ENCODE results near the gene DAAM2.

The DAAM2 gene

GRCh38 chr6:39934131-39934757 is 142.1 kb downstream of the DAAM2 start, which contains the start of gene MOCS1:
TSS of gene MOCS1 (minus strand) at chr6:39934462. CDS start at chr6:39934417, 45 bp downstream.
- DNase-seq = peak; percentile 11

- DNase-seq = no peak
These were observed 143.1 kb downstream of the DAAM2 start for GRCh38 chr6:39935241-39935640.

- DNase-seq = no peak
These were observed 144.7 kb downstream of the DAAM2 start for GRCh38 chr6:39936857-39937256.

- DNase-seq = no peak
These were observed 145.6 kb downstream of the DAAM2 start for GRCh38 chr6:39937686-39938333.

- no peak for DNase-seq
These were observed 146.8 kb downstream of the DAAM2 start for GRCh38 chr6:39938773-39939654.

GRCh38 chr6:39941138-39941537 is 149.0 kb downstream of the DAAM2 start:
- DNase-seq = no peak

- no peak for DNase-seq
These were observed 149.6 kb downstream of the DAAM2 start for GRCh38 chr6:39941820-39942219.

- DNase-seq = no peak
These were observed 150.9 kb downstream of the DAAM2 start for GRCh38 chr6:39942903-39943580.

- no peak for DNase-seq
These were observed 153.4 kb downstream of the DAAM2 start for GRCh38 chr6:39945626-39946025.

GRCh38 chr6:39947611-39948068 is 155.5 kb downstream of the DAAM2 start:
- DNase-seq = no peak

GRCh38 chr6:39948199-39948791 is 156.1 kb downstream of the DAAM2 start:
- no peak for DNase-seq

- DNase-seq = no peak
These were observed 158.0 kb downstream of the DAAM2 start for GRCh38 chr6:39950125-39950720.

GRCh38 chr6:39951191-39951590 is 159.0 kb downstream of the DAAM2 start:
- DNase-seq = no peak

GRCh38 chr6:39951716-39952115 is 159.5 kb downstream of the DAAM2 start:
- no peak for DNase-seq

GRCh38 chr6:39952167-39952566 is 160.0 kb downstream of the DAAM2 start:
- no peak for DNase-seq

GRCh38 chr6:39953076-39953618 is 161.0 kb downstream of the DAAM2 start:
- DNase-seq = no peak
